Camera-type eye (tissue), 1 donor: ENCODE measurements around the gene FBLL1. TPM values are rescaled to one million over a fixed set of nuclear protein-coding genes. Genes with fewer than 3 reads are reported as not detected.

Source experiments
- total RNA-seq: library from RNA; depleted of rRNA; stranded (reverse); fragments of >200 nt; gene quantifications from one replicate; pipeline ENCODE4 v1.2.3, GENCODE V29; 2014

FBLL1 gene
- 15.7 TPM for total RNA-seq

DNA sequence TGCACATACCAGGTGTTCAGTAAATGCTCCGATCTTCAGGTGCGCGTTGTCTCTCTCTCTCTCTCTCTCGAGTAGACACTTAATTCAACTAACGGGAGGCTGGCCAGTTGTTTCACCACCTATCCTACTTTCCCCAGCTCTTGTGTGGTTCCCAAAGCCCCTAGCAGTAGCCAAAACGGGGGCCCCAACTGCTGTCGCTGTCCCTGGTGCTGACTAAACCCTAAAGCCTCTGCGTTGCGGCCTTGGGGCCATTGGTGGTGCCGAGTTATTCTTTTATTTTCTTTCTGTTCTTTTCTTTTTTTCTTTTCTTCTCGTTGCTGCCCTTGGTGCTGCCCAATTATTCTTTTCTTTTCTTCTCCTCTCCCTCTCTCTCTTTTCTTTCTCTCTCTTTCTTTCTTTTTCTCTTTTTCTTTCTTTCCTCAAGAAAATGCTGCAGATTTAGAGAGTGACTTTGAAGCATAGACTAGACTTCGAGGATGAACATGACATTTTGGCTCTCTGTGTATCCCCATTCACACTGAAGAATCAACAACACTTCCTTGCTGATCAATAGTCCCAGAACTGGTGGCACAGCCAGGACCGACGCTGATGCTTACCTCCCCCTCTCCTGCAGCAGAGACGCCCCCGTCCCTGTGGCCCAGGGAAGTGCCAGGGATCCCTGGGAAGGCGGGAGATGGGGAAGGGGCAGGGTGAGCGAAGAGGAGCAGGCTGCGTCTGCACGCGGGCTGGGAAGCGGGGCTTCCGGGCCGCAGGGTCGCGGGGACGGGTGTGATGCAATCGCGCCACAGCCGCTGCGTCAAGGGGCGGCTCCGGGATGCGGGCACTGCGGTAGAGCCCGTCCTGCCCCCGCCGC lies at the start of gene FBLL1:
TSS of gene FBLL1 (plus strand) at position 785 of the 853 bp plus-strand sequence. CDS start 200 bp downstream, outside the sequence.

GRCh38 chr5:168486136-168486879 lies 42.8 kb upstream of the FBLL1 start, which contains the start of gene RARS1:
Gene RARS1, plus strand, starts transcription at chr5:168486471. Its CDS starts 28 bp downstream, at chr5:168486499.

GRCh38 chr5:168578538-168579487 lies 49.7 kb downstream of the FBLL1 start, which contains the start of gene PANK3:
Gene PANK3, minus strand, starts transcription at chr5:168579368. Its CDS starts 85 bp downstream, at chr5:168579283.

Other genes with a start within 250 kb of the FBLL1 start
- gene WWC1, start 237.7 kb upstream of the FBLL1 start, total RNA-seq: 37.3 TPM
- gene RARS1, start 42.8 kb upstream of the FBLL1 start, total RNA-seq: 159 TPM
- gene PANK3, start 50.1 kb downstream of the FBLL1 start, total RNA-seq: 95.7 TPM